ENCODE measurements around the gene SYT1. TPM values are rescaled to one million over a fixed set of nuclear protein-coding genes. Genes with fewer than 3 reads are reported as not detected.

Gene SYT1
- total and polyA plus RNA-seq, 2 of the 8 experiments (the other 6 are each of a cell fraction or from before 2014, with no cell fraction given), result 11.0 to 34.6 TPM

DNA sequence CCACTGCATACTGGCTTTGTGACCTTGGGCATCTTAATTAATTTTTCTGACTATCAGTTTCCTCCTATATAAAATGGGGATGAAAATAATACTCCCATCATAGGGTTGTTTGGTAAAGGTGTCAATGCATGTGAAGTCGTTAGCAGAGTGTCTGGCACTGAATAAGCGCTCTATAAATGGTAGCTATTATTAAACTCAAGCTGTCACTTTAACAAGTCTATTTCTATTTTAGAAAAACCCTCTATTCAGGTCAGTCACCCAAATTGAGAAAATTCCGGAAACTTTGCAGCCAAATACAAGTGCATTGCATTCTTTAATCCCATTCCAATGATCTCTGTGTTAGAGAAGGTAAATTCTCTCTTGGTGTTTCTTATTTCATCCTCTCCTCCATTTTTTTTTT lies 363.1 kb downstream of the SYT1 start:
- H3K9me3 ChIP-seq (ENCODE audit: insufficient read depth in 2 of 2, low read depth in 1 of 2, low read length in 1 of 2), result no peaks in the 10 kb centered on the region
- no peak overlapping the region for H4K8ac ChIP-seq (ENCODE audit: extremely low read depth, insufficient read depth, low read length)
- WGBS, 2 experiments (ENCODE audit: extremely low coverage in 1 of 2, insufficient coverage in 1 of 2, insufficient read length in 1 of 2, insufficient replicate concordance in 2 of 2, low coverage in 1 of 2, low lambda C conversion rate in 2 of 2, missing lambda C conversion rate in 1 of 2), result 82% methylated on average over 3 of the region's 3 CpGs; no CpG with 5 or more reads in 1 of the 2 experiments
- H2AK5ac ChIP-seq (ENCODE audit: low read depth, low read length), result no peak overlapping the region
- H2AFZ ChIP-seq (ENCODE audit: low read length), result no peak overlapping the region
- no peak overlapping the region for H4K5ac ChIP-seq (ENCODE audit: insufficient read length, low read depth, low read length)
- H3K4me3 ChIP-seq (ENCODE audit: extremely low read depth in 1 of 4, insufficient read depth in 2 of 4, low read depth in 3 of 4, low read length in 4 of 4), result no peak overlapping the region
- no peak overlapping the region for H3K14ac ChIP-seq (ENCODE audit: insufficient read length)
- H4K91ac ChIP-seq (replicated peaks; ENCODE audit: insufficient read length, low read length), result no peak overlapping the region
- no peak overlapping the region for H2BK120ac ChIP-seq (replicated peaks; ENCODE audit: low read depth, low read length)
- H3K18ac ChIP-seq (ENCODE audit: extremely low read depth, low read length), result no peak overlapping the region
- H3K9ac ChIP-seq (replicated peaks in 1 of 4; ENCODE audit: extremely low read depth in 1 of 4, low read depth in 3 of 4, low read length in 3 of 4), result no peak overlapping the region
- no peaks in the 10 kb centered on the region for H3K27me3 ChIP-seq (replicated peaks in 1 of 4; ENCODE audit: control insufficient read depth in 3 of 4, extremely low read depth in 1 of 4, insufficient read depth in 3 of 4, low read length in 3 of 4)
- no peak overlapping the region for H3K4me2 ChIP-seq (ENCODE audit: insufficient read depth in 1 of 2, low read depth in 2 of 2, low read length in 2 of 2)
- H3K4me1 ChIP-seq (replicated peaks in 1 of 4; ENCODE audit: control insufficient read depth in 3 of 4, insufficient read depth in 4 of 4, low read length in 3 of 4), result peaks cover 0 to 3% (median 0%) of the 10 kb centered on the region in 4 experiments; a peak in 2 of 7 replicates
- no peak overlapping the region for H2BK12ac ChIP-seq (ENCODE audit: low read depth, low read length)
- H3K79me2 ChIP-seq (ENCODE audit: control insufficient read depth in 1 of 2, insufficient read depth in 2 of 2, low read length in 2 of 2), result no peaks in the 10 kb centered on the region
- H2BK5ac ChIP-seq (ENCODE audit: low read depth, low read length), result no peak overlapping the region
- ChIA-PET CTCF (ENCODE audit: partially characterized antibody) (interaction anchor here (0.6 to 0.9 kb wide), 2 partner anchors 9 to 13 kb away, joined by 3 to 4 read pairs; no protein-coding TSS in a partner anchor), POLR2A (ENCODE audit: partially characterized antibody) (no interaction called here)
- no peak overlapping the region for H3K4ac ChIP-seq (replicated peaks; ENCODE audit: insufficient read length, low read depth, low read length)
- no peak overlapping the region for H3K23ac ChIP-seq (ENCODE audit: insufficient read length)
- FAIRE-seq (no peak), DNase-seq (ENCODE audit: low read depth in 1 of 2, low spot score in 2 of 2) (no peak)
- H2BK20ac ChIP-seq (ENCODE audit: low read length), result no peak overlapping the region
- H3K36me3 ChIP-seq (ENCODE audit: control insufficient read depth in 2 of 4, insufficient read depth in 4 of 4, low read length in 3 of 4), result no peaks in the 10 kb centered on the region
- no peak overlapping the region for H3K56ac ChIP-seq (replicated peaks; ENCODE audit: insufficient read length, low read depth, low read length)
- H3K79me1 ChIP-seq (ENCODE audit: low read depth, low read length), result no peaks in the 10 kb centered on the region; the same call in 1 of the 2 replicates
- H3K27ac ChIP-seq (ENCODE audit: low read depth, low read length), result no peak overlapping the region
- TF ChIP-seq EGR1 (IDR thresholded peaks at IDR 0.05; ENCODE audit: borderline replicate concordance, low read depth, low read length), result no peak
- no peak for TF ChIP-seq EP300 (IDR thresholded peaks at IDR 0.05; ENCODE audit: borderline replicate concordance in 1 of 2, low read depth in 2 of 2, low read length in 2 of 2)
- TF ChIP-seq JUND (IDR thresholded peaks at IDR 0.05; ENCODE audit: low read length), result no peak
- no peak for TF ChIP-seq BRCA1 (IDR thresholded peaks at IDR 0.05; ENCODE audit: low read depth, low read length)
- no peak for TF ChIP-seq KDM5A (IDR thresholded peaks at IDR 0.05; ENCODE audit: low read length)
- TF ChIP-seq TAF7 (optimal IDR thresholded peaks at IDR 0.05; ENCODE audit: borderline replicate concordance, low read depth, low read length), result no peak
- no peak for TF ChIP-seq YY1 (IDR thresholded peaks at IDR 0.05; ENCODE audit: low read depth, low read length)
- H3K23me2 ChIP-seq (ENCODE audit: low read depth, low read length), result no peaks in the 10 kb centered on the region
- no peak overlapping the region for H2BK15ac ChIP-seq (ENCODE audit: low read length)
- no peaks in the 10 kb centered on the region for H4K20me1 ChIP-seq (replicated peaks in 1 of 2; ENCODE audit: control insufficient read depth in 1 of 2, insufficient read depth in 2 of 2, low read length in 2 of 2)

Data from H1 (cell line).